HEK293T (cell line): ENCODE data around the gene DEPDC1B.

ENCODE experiments used
- CTCF ChIA-PET: fragments of 350-600 bp; formaldehyde crosslinking; extraction: SDS; loops from one replicate; lab custom pipeline; 2021; ENCODE audit warnings: antibody characterized with exemption, inconsistent platforms; lab: Yijun Ruan, JAX
- POLR2A ChIA-PET: fragments of 350-600 bp; formaldehyde crosslinking; extraction: SDS; loops from one replicate; lab custom pipeline; 2020; ENCODE audit warnings: antibody characterized with exemption, inconsistent platforms; lab: Yijun Ruan, JAX
- DNase-seq: peaks from one replicate; pipeline ENCODE4 v3.0.0; 2012; ENCODE audit warnings: mixed read lengths; ENCODE audit errors: extremely low spot score
- ARNT ChIP-seq: fragments of 450-650 bp; IDR thresholded peaks from 2 replicates; pipeline ENCODE4 v1.6.1; 2017; ENCODE audit warnings: mild to moderate bottlenecking
- BHLHE40 ChIP-seq: fragments of 450-650 bp; IDR thresholded peaks from 2 replicates; pipeline ENCODE4 v1.6.1; 2016; ENCODE audit warnings: mild to moderate bottlenecking, moderate library complexity, borderline replicate concordance
- CTBP1 ChIP-seq: fragments of 450-650 bp; IDR thresholded peaks from 2 replicates; pipeline ENCODE4 v1.6.1; 2016; ENCODE audit warnings: borderline replicate concordance
- ELF4 ChIP-seq: fragments of 450-650 bp; IDR thresholded peaks from 2 replicates; pipeline ENCODE4 v1.6.1; 2017; ENCODE audit warnings: antibody characterized with exemption
- FOXA1 ChIP-seq: fragments of 450-650 bp; IDR thresholded peaks from 2 replicates; pipeline ENCODE4 v1.6.1; 2016; ENCODE audit warnings: mild to moderate bottlenecking
- FOXK2 ChIP-seq: fragments of 450-650 bp; IDR thresholded peaks from 2 replicates; pipeline ENCODE4 v1.6.1; 2016; ENCODE audit warnings: mild to moderate bottlenecking
- FOXM1 ChIP-seq: fragments of 450-650 bp; IDR thresholded peaks from 2 replicates; pipeline ENCODE4 v1.6.1; 2017; ENCODE audit warnings: mild to moderate bottlenecking, borderline replicate concordance
- HDGF ChIP-seq: fragments of 450-650 bp; IDR thresholded peaks from 2 replicates; pipeline ENCODE4 v1.6.1; 2017; ENCODE audit warnings: antibody characterized with exemption, borderline replicate concordance
- L3MBTL2 ChIP-seq: fragments of 450-650 bp; conservative IDR thresholded peaks from 2 replicates; pipeline ENCODE4 v1.6.1; 2016; ENCODE audit warnings: mild to moderate bottlenecking
- LEF1 ChIP-seq: fragments of 450-650 bp; IDR thresholded peaks from 2 replicates; pipeline ENCODE4 v1.6.1; 2017; ENCODE audit warnings: mild to moderate bottlenecking, borderline replicate concordance
- NFRKB ChIP-seq: fragments of 450-650 bp; IDR thresholded peaks from 2 replicates; pipeline ENCODE4 v1.6.1; 2016; ENCODE audit warnings: mild to moderate bottlenecking, moderate library complexity
- SP1 ChIP-seq: fragments of 450-650 bp; IDR thresholded peaks from 2 replicates; pipeline ENCODE4 v1.6.1; 2017
- SUZ12 ChIP-seq: fragments of 450-650 bp; IDR thresholded peaks from 2 replicates; pipeline ENCODE4 v1.6.1; 2016; ENCODE audit warnings: mild to moderate bottlenecking
- TARDBP ChIP-seq: fragments of 450-650 bp; IDR thresholded peaks from 2 replicates; pipeline ENCODE4 v1.6.1; 2016
- ZNF384 ChIP-seq: fragments of 450-650 bp; IDR thresholded peaks from 2 replicates; pipeline ENCODE4 v1.6.1; 2016
- TF ChIP-seq, protein P1 (sequence below): fragments of 450-650 bp; IDR thresholded peaks from 2 replicates; pipeline ENCODE4 v1.6.1; 2016

DEPDC1B gene

GRCh38 chr5:60677850-60678664, 21.9 kb downstream of the DEPDC1B start:
- peak; percentile 24 for DNase-seq
- TF ChIP-seq SUZ12 (no peak), FOXM1 (no peak), ELF4 (no peak)
- POLR2A ChIA-PET: no interaction called here
- CTCF ChIA-PET: interaction anchor here (0.7 kb wide), 1 partner anchor 150 kb away, joined by 3 read pairs; no protein-coding TSS in a partner anchor

DNA sequence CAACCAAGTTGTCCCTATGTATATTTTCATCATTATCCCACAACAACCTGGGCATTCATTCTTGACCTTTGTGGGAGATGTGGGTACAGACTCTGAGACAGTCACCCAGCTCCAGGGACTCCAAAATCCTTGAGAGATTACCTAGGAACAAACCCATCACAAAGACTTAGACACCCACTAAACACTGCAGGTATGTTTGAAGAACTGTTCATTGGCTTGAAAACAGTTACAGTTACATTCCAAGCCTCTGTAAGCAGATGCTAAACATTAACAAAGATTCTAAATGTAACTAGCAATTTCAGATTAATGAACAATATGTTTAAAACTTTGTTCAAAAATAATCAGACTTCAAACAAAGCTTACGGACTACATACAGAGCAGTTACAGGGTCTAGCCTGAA, 24.7 kb downstream of the DEPDC1B start:
- no peak for DNase-seq
- ChIA-PET POLR2A (interaction anchor here (1.0 kb wide), 1 partner anchor 270 kb away, joined by 3 read pairs; the partner anchor contains the start of genes ERCC8 and NDUFAF2), CTCF (no interaction called here)
- TF ChIP-seq BHLHE40 (no peak), TARDBP (no peak), FOXA1 (no peak), FOXK2 (no peak), HDGF (no peak), ARNT (no peak), L3MBTL2 (no peak), ZNF384 (no peak), SP1 (no peak), SUZ12 (no peak), LEF1 (no peak), ELF4 (no peak), CTBP1 (no peak), FOXM1 (no peak), NFRKB (no peak)
- TF ChIP-seq, protein P1, sequence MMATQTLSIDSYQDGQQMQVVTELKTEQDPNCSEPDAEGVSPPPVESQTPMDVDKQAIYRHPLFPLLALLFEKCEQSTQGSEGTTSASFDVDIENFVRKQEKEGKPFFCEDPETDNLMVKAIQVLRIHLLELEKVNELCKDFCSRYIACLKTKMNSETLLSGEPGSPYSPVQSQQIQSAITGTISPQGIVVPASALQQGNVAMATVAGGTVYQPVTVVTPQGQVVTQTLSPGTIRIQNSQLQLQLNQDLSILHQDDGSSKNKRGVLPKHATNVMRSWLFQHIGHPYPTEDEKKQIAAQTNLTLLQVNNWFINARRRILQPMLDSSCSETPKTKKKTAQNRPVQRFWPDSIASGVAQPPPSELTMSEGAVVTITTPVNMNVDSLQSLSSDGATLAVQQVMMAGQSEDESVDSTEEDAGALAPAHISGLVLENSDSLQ: no peak

GRCh38 chr5:60674251-60675069, 25.5 kb downstream of the DEPDC1B start:
- no peak for TF ChIP-seq L3MBTL2
- no peak for TF ChIP-seq ZNF384
- TF ChIP-seq ARNT: no peak
- ChIA-PET POLR2A (no interaction called here), CTCF (no interaction called here)
- no peak for DNase-seq

DNA sequence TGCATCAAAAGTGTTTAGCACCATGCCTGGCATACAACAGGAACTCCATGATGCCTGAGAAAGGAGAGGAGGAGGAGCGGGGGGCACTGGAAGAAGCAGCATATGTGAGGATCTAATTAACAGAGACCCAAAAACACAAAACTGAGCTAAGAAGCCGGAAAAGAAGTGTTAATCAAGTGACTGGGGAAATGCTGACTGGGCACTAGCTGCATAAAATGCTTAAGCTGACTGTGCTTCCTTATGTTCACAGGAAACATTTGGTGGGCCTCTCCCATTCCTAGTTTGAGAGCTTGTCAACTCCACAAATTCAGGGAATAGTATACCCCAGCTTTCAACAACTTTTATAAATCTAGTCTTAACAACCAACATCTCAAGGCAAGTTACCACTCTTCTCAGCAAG, 26.6 kb downstream of the DEPDC1B start:
- DNase-seq: no peak
- CTCF ChIA-PET: interaction anchor here (0.6 kb wide), 1 partner anchor 1551 kb away, joined by 3 read pairs; no protein-coding TSS in a partner anchor
- POLR2A ChIA-PET: no interaction called here
- no peak for TF ChIP-seq FOXM1
- no peak for TF ChIP-seq L3MBTL2
- no peak for TF ChIP-seq CTBP1
- TF ChIP-seq BHLHE40: no peak
- no peak for TF ChIP-seq ELF4
- TF ChIP-seq ARNT: no peak
- TF ChIP-seq HDGF: no peak
- TF ChIP-seq NFRKB: no peak
- TF ChIP-seq FOXA1: no peak
- no peak for TF ChIP-seq FOXK2
- no peak for TF ChIP-seq TARDBP
- TF ChIP-seq, protein P1: no peak
- TF ChIP-seq SP1: no peak
- no peak for TF ChIP-seq SUZ12
- TF ChIP-seq LEF1: no peak
- no peak for TF ChIP-seq ZNF384

DNA sequence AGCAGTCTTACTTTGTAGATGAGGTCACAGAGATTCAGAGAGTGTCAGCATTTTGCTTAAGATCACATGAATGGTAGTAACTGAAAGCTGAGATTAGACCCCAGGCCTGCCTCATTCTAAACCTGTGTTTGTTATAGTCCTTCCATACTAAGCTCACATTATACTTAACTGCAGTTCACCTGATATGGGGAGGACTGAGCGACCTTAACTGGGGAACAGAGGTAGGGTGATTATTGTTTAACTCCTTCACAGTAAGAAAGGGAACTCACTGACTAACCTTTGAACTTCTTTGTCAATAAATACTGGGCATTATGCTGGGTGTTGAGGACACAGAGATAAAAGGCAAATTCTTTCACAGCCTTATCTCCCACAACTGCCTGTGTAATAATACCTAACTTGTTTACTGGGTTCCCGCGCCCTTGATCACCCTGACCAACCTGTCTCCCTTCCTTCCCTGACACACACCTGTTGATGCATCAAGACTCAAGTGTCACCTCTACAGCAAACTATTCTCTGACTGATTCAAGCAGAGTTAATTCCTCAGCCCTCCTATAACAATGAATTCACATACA, 27.2 kb downstream of the DEPDC1B start:
- POLR2A ChIA-PET: no interaction called here
- DNase-seq: no peak
- CTCF ChIA-PET: no interaction called here
- TF ChIP-seq FOXA1: no peak
- no peak for TF ChIP-seq SUZ12
- TF ChIP-seq ARNT: no peak
- TF ChIP-seq, protein P1: no peak
- no peak for TF ChIP-seq BHLHE40
- TF ChIP-seq L3MBTL2: no peak
- no peak for TF ChIP-seq ZNF384
- no peak for TF ChIP-seq ELF4
- no peak for TF ChIP-seq SP1
- no peak for TF ChIP-seq TARDBP
- TF ChIP-seq HDGF: no peak
- TF ChIP-seq FOXK2: no peak
